IPS DF 4.7 (cell line): ENCODE data around the gene ARL14EPL.

Experiments used
- DNase-seq: peaks from one replicate; pipeline ENCODE4 v3.0.0-alpha.2; 2013; ENCODE audit warnings: low spot score; ENCODE audit errors: extremely low read depth

Gene ARL14EPL

DNA sequence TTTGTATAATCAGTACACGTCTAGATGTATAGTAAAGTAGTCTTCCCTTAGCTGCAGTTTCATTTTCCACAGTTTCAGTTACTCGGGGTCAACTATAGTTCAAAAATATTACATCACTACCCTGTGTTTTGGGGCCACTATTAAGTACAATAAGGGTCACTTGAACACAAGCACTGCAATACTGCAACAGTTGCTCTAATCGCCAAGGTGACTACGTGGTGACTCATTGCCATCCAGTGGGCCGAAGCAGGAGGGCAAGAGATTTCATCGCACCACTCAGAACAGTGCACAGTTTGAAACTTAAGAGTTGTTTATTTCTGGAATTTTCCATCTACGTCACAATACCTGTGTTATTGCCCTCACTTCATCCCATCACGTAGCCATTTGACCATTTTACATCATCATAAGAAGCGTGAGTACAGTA is at the start of gene ARL14EPL:
ARL14EPL (plus strand) TSS at position 379 of the 424 bp plus-strand sequence. CDS start 18,994 bp downstream, outside the sequence.
- DNase-seq: no peak

DNA sequence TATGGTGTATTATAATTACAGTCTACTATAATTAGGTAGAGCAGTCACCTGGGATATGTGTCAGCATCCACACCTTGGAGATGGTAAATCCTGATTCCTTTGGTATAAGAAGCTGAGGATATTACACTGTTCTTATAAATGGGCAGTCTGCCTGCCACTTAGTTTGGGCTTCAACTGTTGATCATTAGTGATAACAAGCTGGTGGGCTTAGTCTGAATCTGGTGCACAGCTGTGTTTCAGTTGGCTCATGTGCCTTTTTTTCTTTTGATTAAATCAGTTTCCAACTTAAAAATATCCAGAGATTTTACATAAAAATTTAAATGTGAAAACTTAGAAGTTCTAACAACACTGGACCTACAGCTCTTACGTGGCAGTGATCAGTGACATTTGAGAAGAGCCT is 48.8 kb upstream of the ARL14EPL start:
- no peak for DNase-seq

DNA sequence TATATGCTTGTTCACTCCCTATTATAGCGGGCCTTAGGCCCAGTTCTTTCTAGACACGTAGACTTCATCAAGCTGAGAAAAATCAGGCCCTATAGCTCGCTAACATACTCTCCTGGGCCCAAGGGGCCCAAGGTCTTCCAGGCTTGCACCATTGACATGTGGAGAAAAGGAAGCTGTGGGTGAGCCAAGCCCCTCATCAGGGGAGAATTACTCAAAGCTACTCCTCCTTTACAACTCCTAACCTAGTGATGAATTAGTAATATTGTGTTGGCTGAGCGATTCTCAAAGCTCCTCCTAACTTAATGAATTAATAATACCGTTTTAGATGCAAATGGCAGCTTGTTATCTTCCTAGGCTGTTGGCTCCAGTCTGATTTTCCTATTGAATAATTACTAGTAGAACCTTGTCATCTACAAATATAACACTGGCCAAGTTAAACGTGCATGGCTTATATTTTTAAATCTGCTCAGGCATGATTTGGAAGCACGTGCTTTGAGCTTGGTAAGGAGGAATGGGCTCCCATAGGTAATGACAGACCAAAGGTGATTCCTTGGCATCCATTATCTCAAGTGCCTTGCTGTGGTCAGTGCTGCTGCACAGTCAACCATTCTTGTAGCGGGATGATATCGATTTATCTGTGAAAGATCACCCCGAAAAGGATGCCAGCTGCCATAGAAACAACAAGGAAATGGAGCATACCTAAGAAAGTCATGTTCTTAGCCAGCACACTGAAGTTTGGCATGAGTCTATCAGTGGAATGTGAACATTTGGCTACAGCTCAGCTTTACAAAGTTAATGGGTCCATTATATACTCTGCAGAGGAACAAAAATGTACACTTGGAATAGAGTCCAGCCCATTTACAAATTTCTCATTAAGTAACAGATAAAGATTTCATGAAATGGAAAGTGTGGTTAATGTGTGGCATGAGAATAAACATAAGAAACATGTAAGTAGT is 46.2 kb upstream of the ARL14EPL start:
- no peak for DNase-seq

GRCh38 chr5:115988002-115988401 is 44.3 kb upstream of the ARL14EPL start:
- DNase-seq: no peak

- DNase-seq: no peak
Measured at GRCh38 chr5:115992848-115993350, 39.4 kb upstream of the ARL14EPL start.

- no peak for DNase-seq
Measured at GRCh38 chr5:115995351-115995750, 36.9 kb upstream of the ARL14EPL start.

DNA sequence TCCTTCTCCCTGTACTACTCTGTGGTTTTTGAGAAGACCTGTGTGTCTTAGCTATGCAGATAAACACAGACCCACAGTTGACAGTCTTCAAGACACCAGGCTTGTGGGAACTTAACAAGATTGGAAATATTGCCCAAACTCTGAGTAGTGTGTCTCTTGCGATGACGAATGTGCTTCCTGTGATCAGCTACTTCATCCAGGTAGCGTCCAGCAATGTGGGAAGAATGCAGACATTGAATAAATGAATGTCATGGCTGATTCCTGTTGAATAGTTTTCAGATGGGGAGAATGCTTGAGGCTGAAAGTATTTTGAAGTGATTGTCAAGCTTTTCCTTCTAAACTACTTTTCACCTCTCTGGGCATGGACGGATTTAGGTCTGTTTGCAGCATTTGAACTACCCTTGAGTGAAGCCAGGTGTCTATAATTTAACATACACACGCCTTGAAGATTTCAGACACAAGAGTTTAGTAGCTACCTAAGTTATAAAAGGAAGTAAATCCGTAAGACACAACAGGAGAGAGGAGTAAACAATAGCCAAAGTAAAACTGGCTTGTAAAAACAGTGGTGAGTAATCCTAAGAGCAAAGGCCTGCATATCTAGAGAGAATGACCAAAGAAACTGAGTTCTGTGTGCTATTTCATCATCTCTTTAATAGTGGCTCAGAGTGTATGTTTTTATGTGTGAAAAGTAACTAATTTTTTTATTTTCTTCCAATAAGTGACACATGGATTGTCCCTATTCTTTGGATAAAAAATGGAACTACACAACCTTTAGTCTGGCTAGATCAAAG is 30.0 kb upstream of the ARL14EPL start:
- no peak for DNase-seq

- no peak for DNase-seq
Measured at GRCh38 chr5:116004248-116004647, 28.0 kb upstream of the ARL14EPL start.

- no peak for DNase-seq
Measured at GRCh38 chr5:116009806-116010205, 22.5 kb upstream of the ARL14EPL start.

DNA sequence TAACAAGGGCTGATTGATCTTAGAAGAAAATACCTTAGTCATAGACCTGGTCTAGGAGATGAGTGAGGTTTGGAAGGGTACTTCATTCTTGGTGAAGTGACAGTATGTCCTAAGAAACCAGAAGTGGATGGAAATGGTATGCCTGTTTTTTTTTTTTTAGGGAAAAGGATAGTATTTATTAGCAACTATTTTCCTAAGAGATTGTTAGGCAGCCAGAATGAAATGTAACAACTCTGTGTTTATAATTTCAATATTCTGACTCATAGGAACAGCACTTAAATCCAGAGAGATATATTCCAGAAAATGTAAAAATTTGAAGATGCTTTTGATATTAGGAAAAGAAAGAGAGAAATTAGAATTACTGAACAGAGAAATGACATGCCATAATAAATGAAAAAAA is 21.2 kb upstream of the ARL14EPL start:
- no peak for DNase-seq

DNA sequence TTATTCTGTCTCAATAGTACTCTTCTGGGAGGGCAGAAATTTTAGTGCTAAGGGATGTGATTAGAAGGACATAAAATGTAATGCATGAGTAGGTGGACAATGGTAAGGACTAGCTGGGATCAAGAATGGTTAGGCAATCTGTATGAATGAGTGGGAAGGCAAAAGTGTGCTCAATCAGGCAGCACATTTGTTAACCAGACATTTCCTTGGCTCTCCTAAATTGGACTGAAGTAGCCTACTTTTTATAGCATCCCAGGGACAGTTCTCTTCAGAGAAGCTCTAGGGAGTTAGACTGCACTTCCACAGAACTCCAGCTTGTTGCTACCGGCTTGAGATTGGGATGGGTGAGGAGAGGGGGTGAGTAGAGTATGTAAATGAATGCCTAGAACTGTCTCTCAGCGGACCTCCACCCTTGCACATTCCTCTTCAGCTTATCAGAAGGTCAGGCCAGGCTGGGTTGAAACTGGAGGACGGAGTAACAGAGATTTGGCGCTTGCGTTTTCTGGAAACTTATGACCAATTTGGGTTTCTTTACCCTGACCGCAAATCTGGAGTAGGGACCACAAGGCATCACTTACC is 19.0 kb upstream of the ARL14EPL start:
- no peak for DNase-seq

DNA sequence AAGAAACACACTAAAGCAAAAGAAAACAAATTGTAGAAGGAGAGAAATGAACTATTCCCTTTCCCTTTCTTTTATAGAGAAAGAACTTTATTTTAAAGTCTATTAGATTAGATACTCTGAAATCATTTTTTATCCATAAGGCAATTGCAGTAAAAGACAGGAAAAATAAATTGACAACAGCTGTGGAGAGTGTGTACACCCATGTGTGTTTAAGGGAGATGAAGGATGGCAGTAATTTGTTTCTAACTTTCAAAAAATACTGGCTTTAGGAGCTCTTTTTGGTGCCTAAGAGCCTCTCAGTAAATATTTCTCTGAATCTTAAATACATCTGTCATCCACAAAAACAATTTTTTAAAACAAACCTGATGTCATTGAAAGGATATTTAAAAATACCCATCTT is 18.3 kb upstream of the ARL14EPL start:
- no peak for DNase-seq

DNA sequence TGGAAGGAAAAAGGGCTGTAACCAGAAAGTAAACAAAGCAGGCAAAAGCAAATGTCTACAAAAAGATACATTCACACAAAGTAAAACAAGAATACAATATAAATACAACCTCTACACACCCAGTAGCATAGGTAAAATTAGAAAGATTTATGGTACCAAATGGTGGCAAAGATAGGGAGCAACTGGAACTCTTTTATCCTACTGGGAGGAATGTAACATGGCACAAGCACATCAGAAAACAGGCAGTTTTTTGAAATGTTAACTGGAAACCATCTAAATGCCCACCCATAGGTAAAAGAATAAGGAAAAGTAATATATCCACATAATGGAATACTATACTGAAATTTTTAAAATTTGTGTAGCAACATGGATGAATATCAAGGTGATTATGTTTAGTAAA is 8.7 kb upstream of the ARL14EPL start:
- DNase-seq: no peak

DNA sequence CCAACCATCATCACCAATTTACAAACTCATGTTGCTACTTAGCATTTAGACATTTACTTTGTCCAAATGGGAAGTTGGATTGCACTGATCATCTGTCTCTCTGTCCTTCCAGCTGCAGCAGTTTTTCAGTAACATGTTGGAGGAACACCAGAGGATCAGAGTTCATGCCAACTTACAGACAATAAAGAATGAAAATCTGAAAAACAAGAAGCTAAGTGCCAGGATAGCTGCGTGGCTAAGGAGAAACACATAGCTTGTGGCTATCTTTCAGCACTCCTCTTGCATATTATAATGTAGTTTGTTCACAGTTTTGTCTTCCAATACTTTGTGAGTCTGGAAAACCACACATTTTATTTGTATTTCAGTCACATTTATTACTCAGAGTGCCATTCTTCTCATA is 6.4 kb upstream of the ARL14EPL start:
- no peak for DNase-seq

DNA sequence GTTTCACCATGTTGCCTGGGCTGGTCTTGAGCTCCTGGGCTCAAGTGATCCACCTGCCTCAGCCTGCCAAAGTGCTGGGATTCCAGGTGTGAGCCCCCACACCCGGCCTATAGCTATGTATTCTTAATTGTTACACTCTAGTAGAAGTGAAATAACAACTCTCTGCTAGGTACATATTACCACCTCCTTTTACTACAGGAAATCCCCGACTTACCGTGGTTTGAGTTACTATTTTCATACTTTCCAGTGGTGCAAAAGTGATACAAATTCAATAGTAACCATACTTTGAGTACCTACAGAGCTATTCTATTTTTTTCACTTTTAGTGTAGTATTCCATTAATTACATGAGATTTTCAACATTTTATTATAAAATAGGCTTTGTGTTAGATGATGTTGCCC is 719 bp downstream of the ARL14EPL start:
- DNase-seq: no peak

- no peak for DNase-seq
Measured at GRCh38 chr5:116035123-116035522, 2.9 kb downstream of the ARL14EPL start.

DNA sequence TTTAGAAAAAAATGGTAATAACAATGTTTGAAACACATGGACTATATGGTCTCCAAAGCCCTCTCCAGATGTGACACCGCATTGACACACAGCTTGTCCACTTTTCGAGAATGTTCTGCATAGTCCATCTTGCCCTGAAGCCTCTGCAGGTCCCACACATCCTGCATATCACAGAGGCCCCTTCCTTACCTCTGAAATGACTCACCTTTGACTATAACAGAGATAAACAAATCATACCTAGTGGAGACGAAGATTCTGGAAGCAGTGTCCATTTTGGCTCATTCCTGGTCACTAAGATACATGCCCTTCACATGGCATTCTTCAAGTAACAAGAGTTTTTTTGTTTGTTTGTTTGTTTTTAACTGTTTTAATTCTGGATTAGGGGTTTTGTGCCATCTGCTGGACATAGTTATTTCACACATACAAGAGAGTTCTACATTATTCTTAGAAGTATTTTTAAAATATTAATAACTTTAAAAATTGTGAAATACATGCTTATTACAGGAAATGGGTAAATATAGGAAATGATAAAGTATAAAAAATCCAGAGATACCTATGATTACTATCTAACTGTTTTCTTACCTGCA is 5.1 kb downstream of the ARL14EPL start:
- DNase-seq: no peak

DNA sequence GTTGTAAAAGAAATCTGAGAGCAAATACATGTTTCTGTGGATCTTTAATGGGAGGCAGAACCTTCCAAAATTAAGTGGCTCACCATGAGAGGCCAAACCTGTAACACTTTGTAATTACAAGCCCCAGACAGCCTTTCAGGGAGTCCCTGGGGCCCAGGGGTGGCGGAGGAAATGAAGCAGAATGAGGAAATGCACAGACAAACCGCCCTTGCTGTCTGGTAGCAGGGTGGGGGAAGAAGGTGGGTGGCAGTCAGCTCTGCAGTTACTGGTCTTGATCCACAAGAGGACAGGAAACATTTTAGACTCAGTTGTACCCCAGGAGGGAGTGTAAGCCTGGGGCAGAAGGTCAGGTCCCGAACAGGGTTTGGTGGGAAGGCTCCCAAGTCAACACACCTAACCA is 6.5 kb downstream of the ARL14EPL start:
- no peak for DNase-seq

DNA sequence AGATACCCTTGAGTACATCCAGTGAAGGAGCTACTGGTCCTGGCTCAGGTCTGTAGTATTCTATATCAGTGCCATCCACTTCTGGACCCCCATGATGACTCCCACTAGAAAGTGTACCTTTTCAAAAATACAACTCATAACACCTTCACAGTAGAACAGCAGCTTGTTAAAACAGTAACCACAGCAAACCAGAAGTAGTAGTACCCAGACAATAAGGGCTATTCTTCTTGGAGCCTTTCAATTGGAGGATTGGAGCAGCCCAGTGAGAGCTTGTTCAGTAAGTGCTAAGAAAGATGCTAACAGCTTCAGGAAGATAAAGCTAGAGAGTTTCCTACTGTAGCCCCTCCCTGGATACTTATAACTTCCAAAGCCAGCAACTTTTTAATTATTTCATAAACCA is 10.1 kb downstream of the ARL14EPL start:
- no peak for DNase-seq

- DNase-seq: no peak
Measured at GRCh38 chr5:116044073-116044472, 11.8 kb downstream of the ARL14EPL start.

DNA sequence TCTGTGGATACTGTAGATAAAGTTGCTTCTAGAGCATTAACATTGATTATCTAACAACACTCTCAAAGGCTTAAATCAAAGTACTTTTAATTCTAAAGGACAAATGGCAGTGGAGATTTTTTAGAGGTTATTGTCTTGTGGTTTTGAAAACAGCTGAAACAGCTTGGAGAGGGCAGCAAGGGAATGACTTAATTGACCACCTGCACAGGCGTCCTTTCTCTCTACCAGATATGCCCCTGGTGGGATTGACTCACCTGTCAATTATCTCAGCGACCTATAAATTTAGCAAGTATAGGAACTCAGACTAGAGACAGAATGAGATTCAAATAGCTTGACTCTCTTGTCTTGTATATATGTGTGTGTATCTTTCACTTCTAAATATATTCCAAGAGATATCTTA is 13.5 kb downstream of the ARL14EPL start:
- DNase-seq: no peak
